DMS 273 (cell line): ENCODE results near the gene CHMP6.

Experiments
- DNase-seq: peaks from one replicate; lab custom pipeline; 2025; ENCODE audit not compliant: unreplicated experiment; lab: John Stamatoyannopoulos, UW

The CHMP6 gene

GRCh38 chr17:80992077-80992947, 671 bp downstream of the CHMP6 start:
- DNase-seq, result peak; percentile 61

GRCh38 chr17:80992948-80993624, 1.4 kb downstream of the CHMP6 start:
- no peak for DNase-seq

- no peak for DNase-seq
Measured at GRCh38 chr17:80995131-80995530, 3.5 kb downstream of the CHMP6 start.

- DNase-seq, result no peak
Measured at GRCh38 chr17:80996422-80997305, 5.0 kb downstream of the CHMP6 start.

- no peak for DNase-seq
Measured at GRCh38 chr17:80997424-80998117, 5.9 kb downstream of the CHMP6 start.

- no peak for DNase-seq
Measured at GRCh38 chr17:80998118-80998747, 6.6 kb downstream of the CHMP6 start.

GRCh38 chr17:80998748-80999535, 7.3 kb downstream of the CHMP6 start:
- DNase-seq, result no peak

- no peak for DNase-seq
Measured at GRCh38 chr17:80999536-81000333, 8.1 kb downstream of the CHMP6 start.

GRCh38 chr17:81000334-81000630, 8.6 kb downstream of the CHMP6 start:
- DNase-seq, result no peak

- no peak for DNase-seq
Measured at GRCh38 chr17:81000631-81001357, 9.2 kb downstream of the CHMP6 start.

GRCh38 chr17:81002013-81002384, 10.4 kb downstream of the CHMP6 start:
- no peak for DNase-seq

GRCh38 chr17:81002409-81003361, 11.0 kb downstream of the CHMP6 start:
- peak; percentile 80 for DNase-seq

- DNase-seq, result peak; percentile 44
Measured at GRCh38 chr17:81003711-81004475, 12.3 kb downstream of the CHMP6 start.

GRCh38 chr17:81006891-81007290, 15.2 kb downstream of the CHMP6 start:
- no peak for DNase-seq

- DNase-seq, result no peak
Measured at GRCh38 chr17:81008140-81008539, 16.5 kb downstream of the CHMP6 start.

- no peak for DNase-seq
Measured at GRCh38 chr17:81009136-81009535, 17.5 kb downstream of the CHMP6 start.
